Parathyroid adenoma (tissue), 2 donors: ENCODE measurements around the gene GFI1.
A peak's percentile ranks its signal among the peaks of the same experiment; 100 is the strongest.
"Not testable (repeated sequence)": the region's sequence is repeated elsewhere in the genome, so short reads cannot be mapped to it uniquely, and the experiment has no call there.

Source experiments
- H2AFZ ChIP-seq: fragments of 300-600 bp; sonication (generic); one replicate; pipeline ENCODE4 v1.7.0; 2017; ENCODE audit warnings: antibody characterized with exemption, mild to moderate bottlenecking
- H3K27ac ChIP-seq: fragments of 300-600 bp; sonication (generic); one replicate; pipeline ENCODE4 v1.7.0; 2017
- H3K27me3 ChIP-seq: fragments of 300-600 bp; sonication (generic); one replicate; pipeline ENCODE4 v1.7.0; 2017; ENCODE audit warnings: low read length; ENCODE audit not compliant: control insufficient read depth, insufficient read depth
- H3K36me3 ChIP-seq: fragments of 300-600 bp; sonication (generic); one replicate; pipeline ENCODE4 v1.7.0; 2017; ENCODE audit warnings: low read length; ENCODE audit not compliant: control insufficient read depth, insufficient read depth
- H3K4me1 ChIP-seq: fragments of 300-600 bp; sonication (generic); one replicate; pipeline ENCODE4 v1.7.0; 2017; ENCODE audit warnings: control low read depth
- H3K4me2 ChIP-seq: fragments of 300-600 bp; sonication (generic); one replicate; pipeline ENCODE4 v1.7.0; 2017; ENCODE audit warnings: low read length
- H3K4me3 ChIP-seq: fragments of 300-600 bp; sonication (generic); one replicate; pipeline ENCODE4 v1.7.0; 2017; ENCODE audit warnings: low read depth, low read length
- H3K79me2 ChIP-seq: fragments of 300-600 bp; sonication (generic); one replicate; pipeline ENCODE4 v1.7.0; 2017; ENCODE audit warnings: control low read depth
- H3K9ac ChIP-seq: fragments of 300-600 bp; sonication (generic); one replicate; pipeline ENCODE4 v1.7.0; 2017; ENCODE audit warnings: mild to moderate bottlenecking
- H3K9me3 ChIP-seq: fragments of 300-600 bp; sonication (generic); one replicate; pipeline ENCODE4 v1.7.0; 2017; ENCODE audit warnings: low read length; ENCODE audit not compliant: control insufficient read depth
- CTCF ChIP-seq: fragments of 300-600 bp; sonication (generic); IDR thresholded peaks from one replicate; pipeline ENCODE4 v1.7.0; 2017; ENCODE audit warnings: antibody characterized with exemption, mild to moderate bottlenecking
- donor health status: primary hyperparathyroidism.

GFI1 gene

DNA sequence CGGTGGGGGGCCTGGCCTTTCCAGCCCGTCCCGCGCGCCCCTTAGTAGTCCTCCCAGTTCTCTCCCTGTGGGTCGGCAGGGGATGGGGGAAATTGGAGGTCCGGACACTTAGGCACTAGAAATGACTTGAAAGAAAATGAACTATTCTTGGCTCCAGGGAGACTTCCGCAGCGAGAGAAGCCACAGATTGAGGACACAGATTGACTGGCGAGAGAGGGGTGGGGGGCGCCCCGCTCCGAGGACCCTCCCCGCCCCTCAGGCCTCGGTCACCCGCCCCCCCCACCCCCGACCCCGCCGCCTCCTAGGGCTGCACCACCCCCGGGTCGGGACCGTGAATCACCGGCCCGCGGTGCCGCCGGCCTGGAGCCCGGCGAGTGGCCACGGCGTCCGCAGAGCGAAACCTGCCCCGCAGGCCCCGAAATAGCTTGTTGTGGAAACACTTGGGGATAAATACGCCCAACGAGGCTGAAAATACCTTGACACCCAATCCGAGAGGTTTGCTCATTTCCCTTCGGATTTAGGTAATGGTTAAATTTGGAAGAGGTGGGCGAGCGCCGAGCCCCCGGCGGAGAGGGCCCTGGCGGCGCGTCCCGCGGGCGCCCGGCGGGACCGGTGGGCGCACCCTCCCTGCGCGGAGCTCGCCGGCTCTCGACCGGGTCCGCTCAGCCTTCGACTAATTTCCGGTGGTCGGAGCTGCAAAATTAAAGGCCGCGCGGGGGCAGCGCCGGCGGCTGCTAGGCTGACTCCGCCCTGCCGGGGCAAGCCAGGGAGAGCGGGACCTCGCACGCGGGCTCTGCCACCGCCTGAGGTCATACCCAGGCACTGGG, at the start of gene GFI1:
Gene GFI1, minus strand, starts transcription at position 675 of the 827 bp plus-strand sequence. CDS start 3,438 bp downstream, outside the sequence.
- no peak for TF ChIP-seq CTCF
- H3K36me3 ChIP-seq = no peaks in the 10 kb centered on the region
- H3K9ac ChIP-seq = no peak within 1 kb of the TSS
- peak within 1 kb of the TSS; percentile 80 for H3K4me2 ChIP-seq
- peak within 1 kb of the TSS; percentile 60 for H2AFZ ChIP-seq
- H3K79me2 ChIP-seq = no peaks in the 10 kb centered on the region
- H3K9me3 ChIP-seq = no peaks in the 10 kb centered on the region
- peak within 1 kb of the TSS; percentile 49 for H3K4me3 ChIP-seq
- no peaks in the 10 kb centered on the region for H3K4me1 ChIP-seq
- no peak within 1 kb of the TSS for H3K27ac ChIP-seq
- peaks cover 27% of the 10 kb centered on the region for H3K27me3 ChIP-seq

GRCh38 chr1:92532371-92532770, 45.6 kb upstream of the GFI1 start:
- not testable (repeated sequence) for H3K4me3 ChIP-seq, H3K9ac ChIP-seq, H3K27me3 ChIP-seq, H3K79me2 ChIP-seq, H3K36me3 ChIP-seq, H3K9me3 ChIP-seq, H3K4me1 ChIP-seq, H2AFZ ChIP-seq, H3K27ac ChIP-seq, H3K4me2 ChIP-seq

- not testable (repeated sequence) for H3K9me3 ChIP-seq, H3K4me2 ChIP-seq, H3K27me3 ChIP-seq, H3K4me1 ChIP-seq, H3K4me3 ChIP-seq, H3K79me2 ChIP-seq, H3K9ac ChIP-seq, H3K36me3 ChIP-seq, H2AFZ ChIP-seq, H3K27ac ChIP-seq
Observed at GRCh38 chr1:92531939-92532338, 45.2 kb upstream of the GFI1 start.

GRCh38 chr1:92527670-92528069, 40.9 kb upstream of the GFI1 start:
- Histone ChIP-seq H3K79me2 (no peaks in the 10 kb centered on the region), H3K27me3 (no peaks in the 10 kb centered on the region), H3K4me3 (no peak overlapping the region), H3K9me3 (no peaks in the 10 kb centered on the region), H3K9ac (no peak overlapping the region), H3K4me2 (no peak overlapping the region), H3K36me3 (no peaks in the 10 kb centered on the region), H3K27ac (no peak overlapping the region), H3K4me1 (no peaks in the 10 kb centered on the region), H2AFZ (no peak overlapping the region)
- no peak for TF ChIP-seq CTCF

DNA sequence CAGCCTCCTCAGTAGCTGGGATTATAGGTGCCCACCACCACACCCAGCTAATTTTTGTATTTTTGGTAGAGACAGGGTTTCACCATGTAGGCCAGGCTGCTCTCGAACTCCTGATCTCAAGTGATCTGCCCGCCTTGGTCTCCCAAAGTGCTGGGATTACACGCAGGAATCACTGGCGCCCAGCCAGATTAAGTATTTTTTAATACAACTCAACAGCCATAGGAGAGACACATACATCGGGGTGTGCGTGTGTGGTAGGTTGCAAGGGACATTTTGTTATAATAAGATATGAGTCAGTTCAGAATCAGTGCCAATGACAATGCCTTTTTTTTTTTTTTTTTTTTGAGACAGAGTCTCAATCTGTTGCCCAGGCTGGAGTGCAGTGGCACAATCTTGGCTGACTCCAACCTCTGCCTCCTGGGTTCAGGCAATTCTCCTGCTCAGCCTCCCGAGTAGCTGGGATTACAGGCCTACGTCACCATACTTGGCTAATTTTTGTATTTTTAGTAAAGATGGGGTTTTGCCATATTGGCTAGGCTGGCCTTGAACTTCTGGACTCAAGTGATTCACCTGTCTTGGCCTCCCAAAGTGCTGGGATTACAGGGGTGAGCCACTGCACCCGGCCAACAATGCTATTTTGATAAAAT, 38.3 kb upstream of the GFI1 start:
- not testable (repeated sequence) for H3K36me3 ChIP-seq, H3K27me3 ChIP-seq, H2AFZ ChIP-seq, H3K9ac ChIP-seq, H3K9me3 ChIP-seq, H3K4me1 ChIP-seq, H3K79me2 ChIP-seq, H3K27ac ChIP-seq, H3K4me3 ChIP-seq, H3K4me2 ChIP-seq

DNA sequence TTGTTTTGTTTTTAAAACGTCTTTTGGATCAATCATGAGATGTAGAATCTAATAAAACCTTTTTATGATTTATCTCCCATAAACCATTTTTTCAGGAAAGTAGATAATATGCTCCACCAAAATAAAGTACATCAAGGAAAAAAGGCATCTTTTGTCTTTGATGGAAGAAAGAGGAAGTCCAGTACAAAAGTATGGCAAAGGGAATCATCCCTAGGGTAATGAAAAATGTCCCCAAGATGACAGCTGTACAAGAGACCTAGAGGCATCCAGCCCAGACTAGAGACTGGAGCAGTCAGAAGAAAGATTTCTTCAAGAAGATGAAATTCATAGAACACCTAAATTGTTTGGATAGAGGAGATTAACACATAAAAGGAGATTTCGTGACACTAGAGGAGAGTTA, 32.3 kb upstream of the GFI1 start:
- Histone ChIP-seq H3K27ac (no peak overlapping the region), H3K79me2 (no peaks in the 10 kb centered on the region), H3K9me3 (no peaks in the 10 kb centered on the region), H3K4me2 (no peak overlapping the region), H3K4me1 (no peaks in the 10 kb centered on the region), H2AFZ (no peak overlapping the region), H3K9ac (no peak overlapping the region), H3K4me3 (no peak overlapping the region), H3K36me3 (no peaks in the 10 kb centered on the region), H3K27me3 (no peaks in the 10 kb centered on the region)
- TF ChIP-seq CTCF = no peak
